ENCODE results near the gene ZFYVE19.

Gene ZFYVE19

DNA sequence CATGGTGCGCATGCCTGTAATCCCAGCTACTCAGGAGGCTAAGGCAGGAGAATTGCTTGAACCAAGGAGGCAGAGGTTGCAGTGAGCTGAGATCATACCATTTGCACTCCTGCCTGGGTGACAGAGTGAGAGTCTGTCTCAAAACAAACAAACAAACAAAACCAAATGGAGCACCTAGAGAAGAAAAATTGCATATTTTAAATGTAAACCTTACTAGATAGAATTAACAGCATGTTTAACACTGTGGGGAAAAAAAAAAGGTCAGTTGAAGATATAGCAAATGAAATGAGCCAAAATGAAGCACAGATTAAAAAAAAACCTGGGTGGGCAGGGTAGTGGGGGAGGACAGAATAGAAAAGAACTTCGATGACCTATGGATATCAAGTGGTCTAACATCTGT, 14.3 kb downstream of the ZFYVE19 start:
- DNase-seq, result no peak

- DNase-seq, result no peak
Measured at GRCh38 chr15:40823572-40824343, 16.9 kb downstream of the ZFYVE19 start.

DNA sequence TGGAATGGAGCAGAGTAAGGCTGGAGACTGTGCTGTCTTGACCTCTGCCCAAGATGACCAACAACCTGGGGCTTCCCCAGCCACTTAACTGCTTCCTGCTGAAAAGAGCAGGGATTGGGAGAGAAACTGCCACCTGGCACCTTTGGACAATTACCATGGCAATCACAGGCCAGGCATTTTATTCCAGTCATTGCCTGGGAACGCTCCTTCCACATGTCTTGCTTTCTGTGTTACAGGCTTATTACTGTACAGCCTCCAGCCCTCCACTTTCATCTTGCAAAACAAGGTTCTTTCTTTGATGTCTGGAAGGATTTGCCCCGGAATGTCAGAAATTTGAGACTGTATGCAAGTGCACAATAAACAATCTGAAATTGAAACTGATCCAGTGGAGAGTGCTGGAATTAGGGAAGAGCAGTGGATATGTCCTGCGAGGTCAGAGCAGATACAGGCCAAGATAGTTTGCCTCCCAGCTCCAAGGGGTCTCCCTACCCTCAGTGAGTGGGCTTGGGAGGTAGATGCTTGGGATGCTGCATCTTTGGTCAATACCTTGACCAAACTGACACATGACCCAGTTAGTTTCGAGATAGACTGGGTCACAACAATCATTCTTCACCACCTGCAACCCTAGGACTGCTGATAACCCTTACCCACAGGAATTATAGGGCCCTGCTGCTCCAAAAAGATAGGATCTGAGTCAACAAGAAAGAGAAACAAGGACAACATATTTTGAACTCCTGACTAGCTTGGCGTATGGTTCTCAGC, 19.0 kb downstream of the ZFYVE19 start:
- DNase-seq, result no peak

DNA sequence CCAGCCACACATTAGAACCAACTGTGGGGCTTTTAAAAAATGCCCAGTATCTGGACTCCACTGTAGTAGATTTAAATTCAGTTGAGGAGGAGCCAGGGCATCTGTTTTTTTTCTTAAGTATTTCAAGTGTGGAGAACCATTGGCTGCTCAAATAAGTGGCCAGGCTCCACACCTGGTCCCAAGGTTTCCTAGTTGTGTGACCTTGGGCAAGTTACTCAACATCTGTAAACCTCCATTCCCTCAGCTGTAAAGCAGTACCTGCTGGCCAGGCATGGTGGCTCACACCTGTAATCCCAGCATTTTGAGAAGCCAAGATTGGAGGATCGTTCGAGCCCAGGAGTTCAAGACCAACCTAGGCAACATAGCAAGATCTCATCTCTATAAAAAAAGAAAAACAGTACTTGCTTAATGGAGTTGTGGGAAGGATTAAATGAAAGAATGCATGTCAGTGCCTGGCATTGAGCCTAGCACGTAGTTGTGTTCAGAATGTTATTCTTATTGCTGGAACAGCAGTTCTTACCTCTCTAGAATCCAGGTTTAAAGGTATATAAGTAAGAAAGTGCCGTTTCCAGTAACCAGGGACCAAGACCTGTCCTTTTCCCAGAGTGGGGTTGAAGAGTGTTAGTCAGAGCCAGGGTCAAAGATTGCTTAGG, 19.7 kb downstream of the ZFYVE19 start:
- no peak for DNase-seq

GRCh38 chr15:40828447-40829036, 21.7 kb downstream of the ZFYVE19 start, which contains the start of gene PPP1R14D:
Gene PPP1R14D (minus strand): TSS chr15:40828708. CDS start chr15:40828641, 67 bp downstream.
- no peak for DNase-seq

DNA sequence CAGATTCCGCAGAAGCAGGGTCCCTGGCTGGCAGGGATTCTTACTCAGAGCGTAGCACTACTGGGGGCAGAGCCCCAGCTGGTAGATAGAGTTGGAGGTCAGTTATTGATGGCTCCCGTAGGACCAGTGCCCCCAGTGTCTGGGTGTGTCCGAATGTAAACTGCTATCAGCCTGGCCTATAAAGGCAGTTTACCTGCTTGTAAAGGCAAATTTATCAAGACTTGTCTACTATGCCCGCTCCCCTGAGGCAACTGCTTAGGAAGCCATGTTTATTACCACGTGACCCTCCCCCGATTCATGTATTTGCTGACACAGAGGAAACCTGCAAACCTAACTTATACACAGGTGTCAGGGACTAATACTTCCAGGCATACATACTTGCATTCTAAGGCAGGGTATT, 22.2 kb downstream of the ZFYVE19 start:
- DNase-seq, result no peak

GRCh38 chr15:40830884-40831283, 24.0 kb downstream of the ZFYVE19 start:
- DNase-seq, result no peak

GRCh38 chr15:40831861-40832260, 25.0 kb downstream of the ZFYVE19 start:
- no peak for DNase-seq

GRCh38 chr15:40832903-40833302, 26.0 kb downstream of the ZFYVE19 start:
- no peak for DNase-seq

DNA sequence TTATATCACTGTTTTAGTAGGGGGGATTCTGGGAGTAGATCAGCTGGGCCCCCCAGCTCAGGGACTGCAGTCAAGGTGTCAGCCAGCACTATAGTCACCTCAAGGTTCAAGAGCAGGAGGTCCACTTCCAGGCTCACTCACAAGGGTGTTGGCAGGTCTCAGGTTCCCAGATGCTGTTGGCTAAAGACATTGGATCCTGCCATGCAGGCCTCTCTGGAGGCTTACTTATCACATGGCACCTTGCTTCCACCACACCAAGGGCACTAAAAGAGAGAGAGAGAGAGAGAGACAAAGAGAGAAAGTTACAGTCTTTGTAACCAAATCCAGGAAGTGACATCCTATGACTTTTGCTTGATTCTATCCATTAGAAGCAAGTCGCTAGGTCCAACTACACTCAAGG, 29.1 kb downstream of the ZFYVE19 start:
- DNase-seq, result no peak

DNA sequence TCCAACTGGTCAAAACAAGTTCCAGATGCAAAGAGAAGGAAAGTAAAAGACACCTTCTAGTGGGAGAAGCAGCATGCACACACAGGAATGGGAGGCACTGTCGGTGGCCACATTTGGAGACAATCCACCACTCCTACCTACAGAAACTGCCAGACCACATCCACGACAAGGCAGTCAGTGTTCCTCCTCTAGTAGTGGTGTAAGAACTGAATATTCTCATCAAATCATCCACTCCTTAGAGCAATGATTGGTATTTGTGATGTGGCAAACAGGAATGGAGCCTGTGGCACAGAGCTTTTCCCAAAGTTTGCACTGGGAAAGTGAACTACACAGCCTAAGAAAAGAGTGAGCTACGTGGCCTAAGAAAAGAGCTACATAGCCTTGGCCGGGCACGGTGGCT, 31.9 kb downstream of the ZFYVE19 start:
- DNase-seq, result no peak

- DNase-seq, result no peak
Measured at GRCh38 chr15:40841741-40842140, 34.9 kb downstream of the ZFYVE19 start.

DNA sequence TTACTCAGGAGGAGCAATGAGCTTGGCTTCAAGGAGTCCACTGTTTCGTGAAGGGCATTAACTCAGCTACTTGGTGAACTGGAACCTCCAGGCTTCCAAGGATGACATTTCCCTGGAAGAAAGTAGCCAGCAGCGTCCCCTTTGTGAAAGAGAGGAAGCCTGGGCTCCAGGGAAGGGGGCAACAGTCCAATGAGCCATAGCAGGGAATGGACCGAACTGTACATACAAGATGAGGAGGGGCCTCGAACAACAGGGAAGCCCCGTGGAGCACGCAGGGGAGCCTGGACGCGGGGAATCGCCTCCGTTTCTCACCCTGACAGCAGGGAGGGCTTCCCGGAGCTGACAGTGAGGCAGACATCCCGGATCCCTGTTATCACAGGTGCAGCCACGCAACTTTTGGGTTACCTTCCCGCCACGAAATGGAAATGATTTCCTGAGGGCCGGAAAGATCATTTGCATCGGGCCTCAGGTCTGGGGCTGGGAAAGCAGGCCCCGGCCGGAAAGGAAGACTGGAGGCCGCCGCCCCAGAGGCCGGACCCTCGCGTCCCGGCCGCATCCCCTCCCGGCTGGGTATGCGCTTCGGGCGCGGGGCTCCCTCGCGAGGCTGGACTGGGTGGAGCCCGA, 36.5 kb downstream of the ZFYVE19 start:
- DNase-seq, result no peak

DNA sequence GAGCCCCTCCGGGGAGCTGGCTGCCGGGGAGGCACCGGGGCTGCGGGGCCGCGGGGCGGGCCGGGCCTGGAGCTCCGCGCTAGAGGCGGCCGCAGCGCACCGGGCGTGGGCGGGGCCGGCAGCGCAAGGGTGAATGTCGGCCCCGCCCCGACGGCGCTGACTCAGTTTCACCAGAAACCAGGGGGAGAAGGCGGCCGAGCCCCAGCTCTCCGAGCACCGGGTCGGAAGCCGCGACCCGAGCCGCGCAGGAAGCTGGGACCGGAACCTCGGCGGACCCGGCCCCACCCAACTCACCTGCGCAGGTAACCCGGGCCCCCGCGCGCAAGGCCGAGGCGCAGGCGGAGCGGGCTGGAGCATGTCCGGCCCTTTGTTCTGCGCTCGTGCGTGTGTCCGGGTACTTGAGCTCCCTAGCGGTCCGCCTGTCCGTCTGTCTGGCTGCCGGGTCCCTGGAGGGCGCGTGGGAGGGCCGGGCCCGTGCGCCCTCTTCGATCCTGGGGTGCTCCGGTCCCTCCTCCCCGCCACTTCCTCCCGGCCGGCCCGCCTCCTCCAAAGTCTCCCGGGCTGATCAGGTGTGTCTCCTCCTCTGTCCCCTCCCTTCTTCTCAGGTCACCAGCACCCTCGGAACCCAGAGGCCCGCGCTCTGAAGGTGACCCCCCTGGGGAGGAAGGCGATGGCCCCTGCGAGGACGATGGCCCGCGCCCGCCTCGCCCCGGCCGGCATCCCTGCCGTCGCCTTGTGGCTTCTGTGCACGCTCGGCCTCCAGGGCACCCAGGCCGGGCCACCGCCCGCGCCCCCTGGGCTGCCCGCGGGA, 37.2 kb downstream of the ZFYVE19 start, which contains the start of gene SPINT1:
TSS of gene SPINT1 (plus strand) at position 164 of the 811 bp plus-strand sequence. CDS start at position 671, 507 bp downstream.
- DNase-seq, result no peak

DNA sequence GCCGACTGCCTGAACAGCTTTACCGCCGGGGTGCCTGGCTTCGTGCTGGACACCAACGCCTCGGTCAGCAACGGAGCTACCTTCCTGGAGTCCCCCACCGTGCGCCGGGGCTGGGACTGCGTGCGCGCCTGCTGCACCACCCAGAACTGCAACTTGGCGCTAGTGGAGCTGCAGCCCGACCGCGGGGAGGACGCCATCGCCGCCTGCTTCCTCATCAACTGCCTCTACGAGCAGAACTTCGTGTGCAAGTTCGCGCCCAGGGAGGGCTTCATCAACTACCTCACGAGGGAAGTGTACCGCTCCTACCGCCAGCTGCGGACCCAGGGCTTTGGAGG, 37.8 kb downstream of the ZFYVE19 start:
- DNase-seq, result no peak

GRCh38 chr15:40845036-40845435, 38.1 kb downstream of the ZFYVE19 start:
- no peak for DNase-seq

DNA sequence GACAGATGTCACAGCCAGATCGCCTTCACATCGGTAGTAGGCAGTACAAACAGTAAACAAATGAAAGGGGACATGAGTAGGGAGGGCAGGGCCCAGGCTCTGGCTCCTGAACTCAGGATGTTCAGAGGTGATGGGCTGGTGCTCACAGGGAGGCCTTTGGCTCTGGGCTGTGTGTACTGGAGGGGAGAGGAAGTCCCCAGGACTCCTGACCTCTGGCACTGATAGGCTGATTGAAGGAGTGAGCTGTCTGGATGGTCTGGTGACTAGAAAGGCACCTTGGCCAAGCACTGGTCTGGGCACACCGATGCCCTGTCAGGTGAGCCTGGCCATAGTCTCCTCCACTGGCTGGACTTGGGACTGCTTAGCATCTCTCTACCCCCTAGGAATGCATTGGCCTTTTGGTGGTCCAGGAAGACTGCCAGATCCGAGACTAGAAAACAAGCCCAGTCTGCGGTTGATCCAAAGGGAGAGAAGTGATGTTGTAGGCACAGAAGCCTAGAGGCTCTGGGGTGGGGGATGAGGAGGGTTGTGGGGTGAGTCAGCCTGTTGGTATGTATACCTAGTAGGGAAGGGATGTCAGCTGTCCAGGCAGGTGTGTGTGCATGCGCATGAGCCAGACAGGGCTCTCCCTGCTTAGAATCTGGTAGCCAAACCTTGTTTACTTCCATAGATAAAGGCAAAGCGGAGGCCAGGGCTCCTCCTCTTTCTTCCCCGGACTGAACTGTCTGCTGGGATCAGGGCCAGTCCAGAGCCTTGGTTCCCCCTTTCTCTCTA, 38.8 kb downstream of the ZFYVE19 start:
- DNase-seq, result no peak

- DNase-seq, result no peak
Measured at GRCh38 chr15:40846841-40847222, 39.9 kb downstream of the ZFYVE19 start.

DNA sequence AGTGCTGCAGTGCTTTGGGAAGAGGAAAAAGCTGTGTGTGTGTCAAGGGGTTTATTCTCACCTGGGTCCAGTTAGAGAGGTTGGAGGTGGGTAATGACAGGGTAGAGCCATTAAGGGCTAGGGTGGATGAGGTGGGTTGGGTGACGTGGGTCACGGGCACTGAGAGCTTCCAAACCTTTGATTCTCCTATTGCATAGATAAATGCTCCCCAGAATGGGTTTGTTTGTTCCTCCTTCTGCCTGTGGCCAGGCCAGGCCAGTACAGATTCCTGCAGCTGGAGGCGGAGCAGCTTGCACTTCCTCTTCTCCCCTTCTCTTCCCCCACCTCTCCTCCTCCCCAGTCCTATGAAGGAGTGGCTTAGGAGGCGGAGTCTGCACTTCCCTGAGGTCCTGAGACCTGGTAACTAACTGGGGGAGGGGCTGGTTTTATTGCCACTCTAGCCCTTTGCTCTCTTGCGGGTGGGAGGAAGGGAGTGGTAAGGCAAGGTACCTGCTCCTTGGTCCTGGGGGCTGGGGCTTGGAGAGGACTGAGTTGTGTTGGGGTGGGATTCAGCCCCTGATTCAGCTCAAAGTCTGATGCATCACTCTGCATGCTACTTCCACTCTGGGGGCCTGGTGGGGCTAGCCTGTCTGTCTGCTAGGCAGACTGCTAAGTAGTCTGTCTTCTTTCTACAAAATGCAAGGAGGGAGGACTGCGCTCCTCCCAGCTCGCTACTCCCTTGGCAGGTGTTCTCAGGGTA, 40.5 kb downstream of the ZFYVE19 start:
- DNase-seq, result peak; percentile 27

- no peak for DNase-seq
Measured at GRCh38 chr15:40850576-40851112, 43.8 kb downstream of the ZFYVE19 start.

All from midbrain (tissue), 1 donor.